CD4-positive, alpha-beta memory T cell (primary cell): ENCODE results near the gene BBLN. TPM values are rescaled to one million over a fixed set of nuclear protein-coding genes. Genes with fewer than 3 reads are reported as not detected.
"Not testable (repeated sequence)": the region's sequence is repeated elsewhere in the genome, so short reads cannot be mapped to it uniquely, and the experiment has no call there.

ENCODE experiments used
- CTCF ChIA-PET: fragments of 350-600 bp; sonication (Branson Sonifier 250); formaldehyde crosslinking; loops from one replicate; lab custom pipeline; 2021; ENCODE audit warnings: inconsistent platforms; ENCODE audit not compliant: partially characterized antibody; lab: Charles Lee
- POLR2A ChIA-PET: fragments of 350-600 bp; sonication (Branson Sonifier 250); formaldehyde crosslinking; loops from one replicate; lab custom pipeline; 2021; ENCODE audit not compliant: partially characterized antibody; lab: Charles Lee
- DNase-seq, 5 donors: peaks; one replicate each; pipeline versions ENCODE4 v3.0.0 to v3.0.0-alpha.2; 2020 to 2022; ENCODE audit warnings: mixed read lengths in 1 of 5
- H3K27ac ChIP-seq: one replicate; pipeline ENCODE4 v1.7.0; 2013; ENCODE audit warnings: low read depth, low read length
- H3K27me3 ChIP-seq: 2 replicates; pipeline ENCODE4 v1.7.0; 2013; ENCODE audit warnings: mild to moderate bottlenecking, low read length, moderate library complexity; ENCODE audit not compliant: insufficient read depth
- H3K36me3 ChIP-seq: 2 replicates; pipeline ENCODE4 v1.7.0; 2013; ENCODE audit warnings: mild to moderate bottlenecking, low read length, moderate library complexity; ENCODE audit not compliant: insufficient read depth
- H3K4me1 ChIP-seq: 2 replicates; pipeline ENCODE4 v1.7.0; 2013; ENCODE audit warnings: mild to moderate bottlenecking, low read length, moderate library complexity; ENCODE audit not compliant: insufficient read depth
- H3K4me3 ChIP-seq, 2 donors: one replicate each; pipeline ENCODE4 v1.7.0; 2013; ENCODE audit warnings: low read length in 2 of 2, mild to moderate bottlenecking in 1 of 2
- H3K9me3 ChIP-seq, 2 donors: one replicate each; pipeline ENCODE4 v1.7.0; 2013; ENCODE audit warnings: low read length in 2 of 2, control low read depth in 1 of 2; ENCODE audit not compliant: control insufficient read depth in 1 of 2
- H3K27ac Mint-ChIP-seq, 7 donors: one replicate each; pipeline ENCODE4 v1.8.0; 2020 to 2021; ENCODE audit warnings: mixed read lengths in 7 of 7, mild to moderate bottlenecking in 6 of 7, inconsistent platforms in 3 of 7, moderate library complexity in 3 of 7
- H3K27me3 Mint-ChIP-seq, 2 donors: one replicate each; pipeline ENCODE4 v1.8.0; 2020 to 2021; ENCODE audit warnings: mixed read lengths in 2 of 2
- H3K36me3 Mint-ChIP-seq, 2 donors: one replicate each; pipeline ENCODE4 v1.8.0; 2020 to 2021; ENCODE audit warnings: mixed read lengths in 2 of 2, inconsistent platforms in 1 of 2, mild to moderate bottlenecking in 1 of 2
- H3K4me1 Mint-ChIP-seq, 4 donors: one replicate each; pipeline ENCODE4 v1.8.0; 2020 to 2021; ENCODE audit warnings: mixed read lengths in 4 of 4, mild to moderate bottlenecking in 1 of 4
- H3K4me3 Mint-ChIP-seq, 8 donors: one replicate each; pipeline ENCODE4 v1.8.0; 2020 to 2021; ENCODE audit warnings: mixed read lengths in 8 of 8, mild to moderate bottlenecking in 7 of 8, moderate library complexity in 6 of 8, inconsistent platforms in 3 of 8
- H3K9me3 Mint-ChIP-seq, 8 donors: one replicate each; pipeline ENCODE4 v1.8.0; 2020 to 2021; ENCODE audit warnings: mixed read lengths in 8 of 8, mild to moderate bottlenecking in 5 of 8, inconsistent platforms in 3 of 8, moderate library complexity in 1 of 8
- intact Hi-C: fragments of 100-400 bp; cut with micrococcal nuclease; formaldehyde crosslinking; loops from one replicate; pipeline ENCODE4 v1.15.1; 2023
- polyA plus RNA-seq, 2 donors: library from polyadenylated mRNA; unstranded; fragments of 300-500 nt; fragmentation: Illumina TruSeq; gene quantifications; one replicate each; pipeline ENCODE4 v1.2.3, GENCODE V29; 2021
- total RNA-seq, 2 experiments: library from RNA; stranded (reverse); gene quantifications; one replicate each; pipeline ENCODE4 v1.2.3, GENCODE V29; 2021

BBLN gene
- total and polyA plus RNA-seq, 4 experiments from 2014 or later: 47.8 to 136 (median 80.4) TPM

- CTCF ChIA-PET: interaction anchor here (0.8 to 2.2 kb wide), 4 partner anchors 12 to 31 kb away, joined by 3 to 10 read pairs (median 6); no protein-coding TSS in a partner anchor
- POLR2A ChIA-PET: interaction anchor here (2.1 kb wide), 1 partner anchor 16 kb away, joined by 11 read pairs; no protein-coding TSS in a partner anchor
- not testable (repeated sequence) for H3K27me3 ChIP-seq, H3K27me3 Mint-ChIP-seq, H3K36me3 ChIP-seq, H3K9me3 Mint-ChIP-seq, H3K9me3 ChIP-seq, H3K4me3 ChIP-seq, H3K27ac ChIP-seq
- DNase-seq: peak; percentile 22 to 62 (median 43)
- intact Hi-C loops: loop anchor here (10.0 kb wide), 1 partner anchor 395 kb away; the partner anchor contains the start of gene TOR2A
- peaks cover 32% of the 10 kb centered on the region for H3K4me1 ChIP-seq
- H3K36me3 Mint-ChIP-seq: peaks cover 0 to 11% of the 10 kb centered on the region in 2 donors
- H3K4me3 Mint-ChIP-seq: peak overlapping the region; percentile 62 to 100 (median 82)
- H3K27ac Mint-ChIP-seq: peak overlapping the region in 5 of 7 donors; percentile 29 to 100 (median 50)
- H3K4me1 Mint-ChIP-seq: peaks cover 20 to 40% (median 28%) of the 10 kb centered on the region in 4 donors
Observed at GRCh38 chr9:128129976-128130590, 30.0 kb upstream of the BBLN start.

- H3K9me3 Mint-ChIP-seq, H3K36me3 ChIP-seq, H3K4me3 Mint-ChIP-seq, H3K36me3 Mint-ChIP-seq, H3K27ac ChIP-seq, H3K27me3 ChIP-seq, DNase-seq, H3K4me3 ChIP-seq, intact Hi-C loops, H3K27me3 Mint-ChIP-seq, H3K9me3 ChIP-seq, POLR2A ChIA-PET: not testable (repeated sequence)
- peak overlapping the region in 1 of 7 donors; percentile 31 for H3K27ac Mint-ChIP-seq
- CTCF ChIA-PET: interaction anchor here (0.8 kb wide), 1 partner anchor 12 kb away, joined by 4 read pairs; no protein-coding TSS in a partner anchor
- peaks cover 26% of the 10 kb centered on the region for H3K4me1 ChIP-seq
- peaks cover 17 to 35% (median 24%) of the 10 kb centered on the region in 4 donors for H3K4me1 Mint-ChIP-seq
Observed at GRCh38 chr9:128130651-128131050, 29.4 kb upstream of the BBLN start.

- H3K36me3 Mint-ChIP-seq, DNase-seq, intact Hi-C loops, H3K4me3 ChIP-seq, POLR2A ChIA-PET, H3K9me3 Mint-ChIP-seq, H3K4me3 Mint-ChIP-seq, H3K27me3 Mint-ChIP-seq, H3K27me3 ChIP-seq, H3K36me3 ChIP-seq, CTCF ChIA-PET, H3K27ac ChIP-seq, H3K9me3 ChIP-seq: not testable (repeated sequence)
- H3K4me1 ChIP-seq: peaks cover 20% of the 10 kb centered on the region
- Mint-ChIP-seq H3K4me1 (peaks cover 12 to 29% (median 21%) of the 10 kb centered on the region in 4 donors), H3K27ac (peak overlapping the region in 1 of 7 donors; percentile 64)
Observed at GRCh38 chr9:128131346-128131745, 28.7 kb upstream of the BBLN start.

GRCh38 chr9:128132139-128132538 is 27.9 kb upstream of the BBLN start:
- CTCF ChIA-PET, H3K36me3 Mint-ChIP-seq, intact Hi-C loops, H3K27me3 ChIP-seq, DNase-seq, H3K4me3 Mint-ChIP-seq, H3K27ac Mint-ChIP-seq, H3K27me3 Mint-ChIP-seq, H3K9me3 ChIP-seq, POLR2A ChIA-PET, H3K27ac ChIP-seq, H3K4me3 ChIP-seq, H3K36me3 ChIP-seq, H3K9me3 Mint-ChIP-seq: not testable (repeated sequence)
- peaks cover 11 to 33% (median 22%) of the 10 kb centered on the region in 4 donors for H3K4me1 Mint-ChIP-seq
- H3K4me1 ChIP-seq: peaks cover 14% of the 10 kb centered on the region

GRCh38 chr9:128135561-128135960 is 24.5 kb upstream of the BBLN start:
- H3K27ac ChIP-seq, H3K36me3 ChIP-seq, H3K9me3 ChIP-seq, CTCF ChIA-PET, DNase-seq, H3K9me3 Mint-ChIP-seq, POLR2A ChIA-PET, H3K4me3 ChIP-seq, H3K27me3 Mint-ChIP-seq, H3K4me3 Mint-ChIP-seq, H3K4me1 ChIP-seq, H3K36me3 Mint-ChIP-seq, H3K27me3 ChIP-seq, intact Hi-C loops: not testable (repeated sequence)
- Mint-ChIP-seq H3K27ac (peak overlapping the region in 1 of 7 donors; percentile 20), H3K4me1 (peaks cover 2 to 16% (median 7%) of the 10 kb centered on the region in 4 donors)

GRCh38 chr9:128136816-128137793 is 23.0 kb upstream of the BBLN start:
- Histone ChIP-seq H3K9me3 (no peaks in the 10 kb centered on the region), H3K36me3 (no peaks in the 10 kb centered on the region), H3K27ac (no peak overlapping the region), H3K4me1 (peaks cover 5% of the 10 kb centered on the region), H3K4me3 (no peak overlapping the region), H3K27me3 (no peaks in the 10 kb centered on the region)
- peak overlapping the region in 3 of 7 donors; percentile 30 to 32 (median 32) for H3K27ac Mint-ChIP-seq
- ChIA-PET POLR2A (interaction anchor here (0.9 kb wide), 1 partner anchor 9 kb away, joined by 4 read pairs; no protein-coding TSS in a partner anchor), CTCF (interaction anchor here (0.9 to 1.1 kb wide), 2 partner anchors 11 to 13 kb away, joined by 3 read pairs; no protein-coding TSS in a partner anchor)
- peaks cover 5 to 21% (median 11%) of the 10 kb centered on the region in 4 donors for H3K4me1 Mint-ChIP-seq
- peaks cover 1 to 2% of the 10 kb centered on the region in 2 donors for H3K27me3 Mint-ChIP-seq
- intact Hi-C loops: no loop called here
- DNase-seq: no peak
- H3K36me3 Mint-ChIP-seq: no peaks in the 10 kb centered on the region
- no peak overlapping the region for H3K4me3 Mint-ChIP-seq
- H3K9me3 Mint-ChIP-seq: peaks cover 0 to 1% (median 0%) of the 10 kb centered on the region in 8 donors
